AG09319 (cell line): ENCODE measurements around the gene XXYLT1.

ENCODE experiments used
- DNase-seq: peaks from one replicate; pipeline ENCODE4 v3.0.0-alpha.2; 2010; ENCODE audit warnings: low read depth; ENCODE audit errors: extremely low read depth
- TF ChIP-seq, protein P1 (sequence below): IDR thresholded peaks from 2 replicates; pipeline ENCODE4 v1.5.1; 2011; ENCODE audit warnings: low read depth, mild to moderate bottlenecking, inconsistent platforms, low read length, moderate library complexity

XXYLT1 gene

DNA sequence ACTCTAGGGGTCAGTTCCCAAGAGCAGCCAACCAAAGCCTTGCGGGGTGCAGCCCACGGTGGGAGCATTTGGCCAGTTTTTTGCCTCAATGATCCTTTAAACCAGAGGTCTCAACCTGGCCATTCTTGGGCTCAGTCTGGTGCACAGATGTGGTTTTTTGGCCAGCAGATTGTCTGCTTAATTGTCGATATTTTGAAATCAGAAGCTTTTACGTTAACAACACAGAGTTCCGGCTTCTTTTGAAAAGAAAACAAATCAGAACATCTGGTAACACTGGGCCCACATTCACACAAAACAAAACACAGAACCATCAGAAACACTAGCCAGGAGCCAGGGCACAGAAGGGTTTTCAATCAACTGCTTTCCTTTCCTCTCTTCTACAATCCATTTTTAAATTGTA is 127.7 kb downstream of the XXYLT1 start:
- DNase-seq = no peak
- TF ChIP-seq, protein P1, sequence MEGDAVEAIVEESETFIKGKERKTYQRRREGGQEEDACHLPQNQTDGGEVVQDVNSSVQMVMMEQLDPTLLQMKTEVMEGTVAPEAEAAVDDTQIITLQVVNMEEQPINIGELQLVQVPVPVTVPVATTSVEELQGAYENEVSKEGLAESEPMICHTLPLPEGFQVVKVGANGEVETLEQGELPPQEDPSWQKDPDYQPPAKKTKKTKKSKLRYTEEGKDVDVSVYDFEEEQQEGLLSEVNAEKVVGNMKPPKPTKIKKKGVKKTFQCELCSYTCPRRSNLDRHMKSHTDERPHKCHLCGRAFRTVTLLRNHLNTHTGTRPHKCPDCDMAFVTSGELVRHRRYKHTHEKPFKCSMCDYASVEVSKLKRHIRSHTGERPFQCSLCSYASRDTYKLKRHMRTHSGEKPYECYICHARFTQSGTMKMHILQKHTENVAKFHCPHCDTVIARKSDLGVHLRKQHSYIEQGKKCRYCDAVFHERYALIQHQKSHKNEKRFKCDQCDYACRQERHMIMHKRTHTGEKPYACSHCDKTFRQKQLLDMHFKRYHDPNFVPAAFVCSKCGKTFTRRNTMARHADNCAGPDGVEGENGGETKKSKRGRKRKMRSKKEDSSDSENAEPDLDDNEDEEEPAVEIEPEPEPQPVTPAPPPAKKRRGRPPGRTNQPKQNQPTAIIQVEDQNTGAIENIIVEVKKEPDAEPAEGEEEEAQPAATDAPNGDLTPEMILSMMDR = no peak

DNA sequence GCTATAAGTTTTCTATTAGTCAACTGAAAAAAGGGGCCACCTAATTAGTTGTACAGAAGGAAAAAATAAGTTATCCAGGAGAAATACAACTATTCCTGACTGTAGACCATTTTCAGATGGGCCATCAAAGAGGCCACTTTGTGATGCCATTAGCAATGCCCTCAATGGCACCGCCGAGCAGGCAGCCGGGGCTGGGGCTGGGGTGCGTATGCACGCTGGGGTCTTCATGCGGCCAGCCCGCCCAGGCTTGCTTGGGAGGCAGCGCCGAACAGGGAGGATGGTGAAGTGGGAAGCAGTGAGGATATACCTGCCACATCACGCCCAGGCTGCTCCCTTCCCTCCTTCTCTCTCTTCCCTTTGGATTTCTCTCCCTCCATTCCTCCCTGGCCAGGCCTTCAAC is 128.4 kb downstream of the XXYLT1 start:
- TF ChIP-seq, protein P1 = no peak
- no peak for DNase-seq

DNA sequence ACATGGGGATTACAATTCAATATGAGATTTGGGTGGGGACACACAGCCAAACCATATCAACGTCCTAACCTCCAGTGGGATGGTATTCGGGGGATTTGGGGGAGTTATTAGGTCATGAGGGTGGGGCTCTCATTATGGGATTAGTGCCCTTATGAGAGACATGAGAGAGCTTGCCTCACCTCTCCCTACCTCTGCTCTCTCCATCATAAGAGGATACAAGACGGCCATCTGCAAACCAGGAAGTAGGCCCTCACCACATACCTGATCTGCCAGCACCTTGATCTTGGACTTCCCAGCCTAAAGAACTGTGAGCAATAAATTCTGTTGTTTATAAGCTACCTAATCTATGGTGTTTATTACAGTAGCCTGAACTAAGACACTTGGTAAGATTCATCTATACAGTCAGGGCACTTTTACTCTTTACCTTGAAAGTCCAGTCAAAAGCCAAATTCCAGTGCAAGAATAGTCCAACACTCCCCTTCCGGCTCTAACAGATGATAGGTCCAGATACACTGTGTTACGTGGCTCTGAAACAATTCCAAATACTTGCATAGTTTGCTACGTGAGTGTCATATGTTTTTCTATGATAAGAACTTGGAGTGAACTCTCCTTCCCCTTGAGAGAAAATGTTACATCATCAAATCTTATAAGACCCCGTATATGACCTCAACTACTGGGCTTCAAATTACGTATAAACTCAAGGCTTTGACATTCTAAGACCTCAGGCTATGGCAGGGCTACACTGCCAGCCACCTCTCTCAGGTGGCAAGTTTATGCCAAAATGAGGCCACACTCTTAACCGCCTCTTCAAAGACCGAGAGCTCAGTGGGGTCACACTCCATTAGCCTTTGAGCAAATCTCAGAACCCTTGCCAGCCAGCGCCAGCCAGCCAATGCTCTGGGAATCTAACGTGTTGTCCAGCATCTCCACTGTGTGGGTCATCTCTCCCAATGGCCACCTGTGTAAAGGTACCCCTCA is 129.9 kb downstream of the XXYLT1 start:
- DNase-seq = no peak
- TF ChIP-seq, protein P1 = no peak

DNA sequence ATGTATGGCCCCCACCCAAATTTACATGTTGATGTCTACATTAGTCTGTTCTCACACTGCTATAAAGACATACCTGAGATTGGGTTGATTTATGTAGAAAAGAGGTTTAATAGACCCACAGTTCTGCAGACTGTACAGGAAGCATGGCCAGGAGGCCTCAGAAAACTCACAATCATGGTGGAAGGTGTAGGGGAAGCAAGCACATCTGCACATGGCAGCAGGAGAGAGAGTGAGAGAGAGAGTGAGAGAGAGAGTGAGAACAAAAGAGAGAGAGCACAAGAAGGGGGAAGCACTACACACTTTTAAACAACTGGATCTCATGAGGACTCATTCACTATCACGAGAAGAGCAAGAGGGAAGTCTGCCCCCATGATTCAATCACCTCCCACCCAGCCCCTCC is 130.5 kb downstream of the XXYLT1 start:
- TF ChIP-seq, protein P1 = no peak
- no peak for DNase-seq

DNA sequence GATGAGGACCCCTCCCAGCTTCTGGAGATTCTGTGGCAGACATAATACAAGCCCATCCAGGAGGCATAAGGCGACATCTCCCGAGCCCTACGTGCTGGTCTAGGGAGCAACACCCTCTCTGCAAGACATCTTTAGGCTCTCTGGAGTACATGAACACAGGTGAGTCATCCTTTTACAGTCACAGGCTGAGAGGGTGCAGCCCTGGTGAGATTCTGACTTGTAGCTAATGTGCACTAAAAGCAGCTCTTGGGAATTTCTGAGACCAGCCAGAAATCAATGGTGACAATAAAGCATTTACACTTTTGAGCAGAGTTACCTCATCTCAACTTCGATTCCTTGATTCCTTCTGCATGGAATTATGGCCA is 131.1 kb downstream of the XXYLT1 start:
- no peak for DNase-seq
- TF ChIP-seq, protein P1 = no peak

DNA sequence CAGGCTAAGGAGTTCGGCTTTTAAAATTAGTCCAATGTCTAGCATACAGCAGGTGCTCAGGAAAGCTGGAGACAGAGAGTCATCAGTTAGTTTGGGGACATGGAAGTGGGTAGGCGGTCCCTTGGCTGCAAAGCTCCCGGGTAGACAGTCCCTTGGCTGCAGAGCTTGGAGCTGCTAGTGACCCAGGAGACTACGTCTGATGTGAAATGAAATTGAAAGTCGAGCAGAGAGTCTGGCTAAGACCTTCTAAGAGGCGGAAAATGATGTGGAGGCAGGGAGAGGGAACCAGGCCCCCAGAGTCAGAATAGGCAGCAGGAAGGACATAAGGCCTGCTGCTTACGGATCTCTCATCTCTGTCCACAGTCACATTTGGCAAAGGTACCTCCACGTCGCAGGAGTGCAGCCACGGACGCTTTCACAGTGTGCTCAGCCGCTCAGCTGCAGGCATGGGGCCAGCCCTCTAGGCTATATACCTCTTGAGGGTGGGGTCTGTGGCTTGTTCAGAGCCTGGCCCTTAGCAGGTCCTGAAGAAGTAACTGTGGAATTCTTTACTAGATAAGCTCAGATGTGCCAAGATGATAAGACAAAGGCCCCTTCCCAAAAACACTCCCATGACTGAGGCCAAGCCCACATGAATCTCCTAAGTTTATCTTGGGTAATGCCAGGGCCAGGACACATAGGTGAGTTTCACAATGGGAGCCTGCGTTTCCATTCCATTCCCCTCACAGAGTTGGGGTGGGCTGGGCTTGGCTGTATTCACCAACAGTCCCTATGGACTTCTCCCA is 131.7 kb downstream of the XXYLT1 start:
- TF ChIP-seq, protein P1 = no peak
- no peak for DNase-seq
